Activated T-cell treated with anti-CD3 and anti-CD28 coated beads, Interleukin-2, amount 50 U/mL, for 4 hours (primary cell): ENCODE results near the gene HRH2. TPM values are rescaled to one million over a fixed set of nuclear protein-coding genes. Genes with fewer than 3 reads are reported as not detected.
A peak's percentile ranks its signal among the peaks of the same experiment; 100 is the strongest.
"Not testable (repeated sequence)": the region's sequence is repeated elsewhere in the genome, so short reads cannot be mapped to it uniquely, and the experiment has no call there.

Experiments used
- ATAC-seq, 2 donors: fragments of 200-7000 bp; cut with Tn5 transposase; one replicate each; pipeline ENCODE4 v1.10.0; 2021
- DNase-seq: peaks from one replicate; pipeline ENCODE4 v3.0.0-alpha.2; 2020
- H3K27me3 Mint-ChIP-seq: one replicate; pipeline ENCODE4 v1.8.0; 2021; ENCODE audit warnings: low read depth, mixed read lengths
- H3K36me3 Mint-ChIP-seq: one replicate; pipeline ENCODE4 v1.8.0; 2022; ENCODE audit warnings: mixed read lengths; ENCODE audit not compliant: insufficient read depth
- H3K4me1 Mint-ChIP-seq: one replicate; pipeline ENCODE4 v1.8.0; 2021; ENCODE audit warnings: low read depth, mixed read lengths
- H3K4me3 Mint-ChIP-seq: one replicate; pipeline ENCODE4 v1.8.0; 2021; ENCODE audit warnings: mild to moderate bottlenecking, moderate library complexity, mixed read lengths
- H3K9me3 Mint-ChIP-seq: one replicate; pipeline ENCODE4 v1.8.0; 2021; ENCODE audit warnings: mixed read lengths
- total RNA-seq, 3 donors: library from RNA; stranded (reverse); gene quantifications; one replicate each; pipeline ENCODE4 v1.2.1, GENCODE V29; 2021

Gene HRH2
- total RNA-seq, 3 donors from 2014 or later, result 25.3 to 56.1 (median 31.1) TPM

DNA sequence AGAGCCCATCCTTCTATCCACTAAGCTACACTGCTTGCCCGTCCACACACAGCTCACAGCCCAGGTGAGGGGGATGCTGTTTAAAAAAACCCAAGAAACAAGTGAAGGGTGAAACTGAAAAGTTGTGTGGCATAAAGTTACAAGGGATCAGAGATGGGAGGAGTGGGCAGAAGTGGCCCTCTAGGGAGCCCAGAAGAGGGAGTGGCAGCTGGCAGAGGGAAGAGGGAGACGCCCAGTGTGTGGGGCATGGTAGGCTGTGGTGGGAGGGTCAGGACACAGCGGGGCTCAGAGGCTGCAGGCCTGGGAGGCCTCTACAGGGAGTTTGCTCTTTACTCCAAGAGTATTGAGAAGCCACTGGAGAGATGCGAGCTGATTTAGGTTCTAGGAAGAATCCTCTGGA lies 30.1 kb upstream of the HRH2 start:
- DNase-seq (no peak), ATAC-seq (no peak)
- H3K4me1 Mint-ChIP-seq, result no peaks in the 10 kb centered on the region
- no peaks in the 10 kb centered on the region for H3K27me3 Mint-ChIP-seq
- H3K36me3 Mint-ChIP-seq, result no peaks in the 10 kb centered on the region
- H3K9me3 Mint-ChIP-seq, result peaks cover 16% of the 10 kb centered on the region
- no peak overlapping the region for H3K4me3 Mint-ChIP-seq

DNA sequence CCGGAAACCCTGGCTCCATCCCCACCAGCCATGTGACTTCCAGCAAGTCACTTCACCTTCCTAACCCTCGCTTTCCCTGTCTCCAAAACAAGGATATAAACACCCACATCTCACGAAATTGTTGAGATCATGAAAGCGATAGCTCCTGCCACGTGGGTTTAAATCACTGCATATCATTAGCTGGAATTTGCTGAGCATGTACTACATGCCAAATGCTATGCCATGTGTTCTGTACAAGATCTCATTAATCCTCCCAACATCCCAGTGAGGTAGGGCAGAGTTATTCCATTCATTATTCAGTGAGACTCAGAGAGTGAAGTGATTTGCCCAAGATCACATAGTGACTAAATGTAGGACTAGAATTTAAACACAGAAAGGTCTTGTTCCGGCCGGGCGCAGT lies 29.2 kb upstream of the HRH2 start:
- Mint-ChIP-seq H3K9me3 (peaks cover 16% of the 10 kb centered on the region), H3K36me3 (no peaks in the 10 kb centered on the region), H3K4me1 (no peaks in the 10 kb centered on the region), H3K27me3 (no peaks in the 10 kb centered on the region), H3K4me3 (no peak overlapping the region)
- ATAC-seq (no peak), DNase-seq (no peak)

DNA sequence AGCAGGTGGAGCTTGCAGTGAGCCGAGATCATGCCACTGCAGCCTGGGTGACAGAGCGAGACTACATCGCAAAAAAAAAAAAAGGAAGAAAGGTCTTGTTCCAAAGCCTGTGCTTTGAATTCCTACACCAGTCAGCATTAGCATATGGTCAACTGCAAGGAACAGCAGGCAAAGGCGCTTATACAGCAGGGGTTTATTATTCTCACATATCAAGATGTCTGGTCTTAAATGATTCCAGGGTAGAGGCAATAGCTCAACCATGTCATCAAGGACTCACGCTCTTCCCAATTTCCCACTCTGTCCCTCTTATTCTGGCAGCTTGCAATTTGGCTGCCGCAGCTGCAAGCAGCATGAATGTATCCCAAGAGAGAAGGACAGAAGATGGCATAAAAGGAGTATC lies 28.6 kb upstream of the HRH2 start:
- Mint-ChIP-seq H3K36me3 (no peaks in the 10 kb centered on the region), H3K9me3 (peaks cover 16% of the 10 kb centered on the region), H3K4me3 (no peak overlapping the region), H3K27me3 (no peaks in the 10 kb centered on the region), H3K4me1 (no peaks in the 10 kb centered on the region)
- ATAC-seq, result no peak
- no peak for DNase-seq

DNA sequence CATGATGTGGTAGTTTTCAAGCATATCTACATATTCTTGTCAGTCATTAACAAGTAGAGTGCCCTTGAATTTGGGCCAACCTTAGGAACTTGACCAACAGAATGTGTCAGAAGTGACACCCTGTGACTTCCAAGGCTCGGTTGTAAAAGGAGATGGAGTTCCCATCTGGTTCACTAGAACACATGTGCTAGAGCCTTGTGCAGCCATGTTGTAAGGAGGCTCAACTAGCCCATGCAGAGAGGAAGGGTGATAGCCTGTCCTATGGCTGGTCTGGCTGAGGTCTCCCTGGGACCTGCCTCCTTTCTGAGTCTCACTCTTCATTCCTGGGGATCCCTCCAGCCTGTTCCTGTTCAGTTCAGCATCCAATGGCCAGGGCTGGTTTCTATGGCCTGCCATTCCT lies 28.1 kb upstream of the HRH2 start:
- ATAC-seq (no peak), DNase-seq (no peak)
- no peak overlapping the region for H3K4me3 Mint-ChIP-seq
- H3K27me3 Mint-ChIP-seq, result no peaks in the 10 kb centered on the region
- H3K36me3 Mint-ChIP-seq, result no peaks in the 10 kb centered on the region
- H3K9me3 Mint-ChIP-seq, result peaks cover 16% of the 10 kb centered on the region
- no peaks in the 10 kb centered on the region for H3K4me1 Mint-ChIP-seq

DNA sequence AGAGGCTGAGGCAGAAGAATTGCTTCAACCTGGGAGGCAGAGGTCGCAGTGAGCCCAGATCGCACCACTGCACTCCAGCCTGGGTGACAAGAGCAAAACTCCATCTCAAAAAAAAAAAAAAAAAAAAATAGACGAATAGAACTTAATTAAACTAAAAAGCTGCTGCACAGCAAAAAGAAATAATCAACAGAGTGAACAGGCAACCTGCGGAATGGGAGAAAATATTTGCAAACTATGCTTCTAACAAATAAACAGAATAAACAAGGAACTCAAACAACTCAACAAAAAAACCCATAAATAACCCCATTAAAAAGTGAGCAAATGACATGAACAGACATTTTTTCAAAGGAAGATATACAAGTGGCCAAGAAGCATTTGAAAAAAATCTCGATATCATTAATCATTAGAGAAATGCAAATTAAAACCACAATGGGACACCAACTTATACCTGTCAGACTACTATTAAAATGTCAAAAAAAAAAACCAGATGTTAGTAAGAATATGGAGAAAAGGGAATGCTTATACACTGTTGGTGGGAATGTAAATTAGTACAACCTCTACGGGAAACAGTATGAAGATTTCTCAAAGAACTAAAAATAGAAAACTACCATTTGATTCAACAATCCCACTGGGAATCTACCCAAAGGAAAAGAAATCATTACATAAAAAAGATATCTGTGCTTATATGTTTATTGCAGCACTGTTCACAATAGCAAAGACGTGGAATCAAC lies 21.9 kb upstream of the HRH2 start:
- Mint-ChIP-seq H3K27me3 (no peaks in the 10 kb centered on the region), H3K4me1 (peaks cover 20% of the 10 kb centered on the region), H3K4me3 (no peak overlapping the region), H3K9me3 (peaks cover 3% of the 10 kb centered on the region), H3K36me3 (peaks cover 1% of the 10 kb centered on the region)
- no peak for DNase-seq
- no peak for ATAC-seq

DNA sequence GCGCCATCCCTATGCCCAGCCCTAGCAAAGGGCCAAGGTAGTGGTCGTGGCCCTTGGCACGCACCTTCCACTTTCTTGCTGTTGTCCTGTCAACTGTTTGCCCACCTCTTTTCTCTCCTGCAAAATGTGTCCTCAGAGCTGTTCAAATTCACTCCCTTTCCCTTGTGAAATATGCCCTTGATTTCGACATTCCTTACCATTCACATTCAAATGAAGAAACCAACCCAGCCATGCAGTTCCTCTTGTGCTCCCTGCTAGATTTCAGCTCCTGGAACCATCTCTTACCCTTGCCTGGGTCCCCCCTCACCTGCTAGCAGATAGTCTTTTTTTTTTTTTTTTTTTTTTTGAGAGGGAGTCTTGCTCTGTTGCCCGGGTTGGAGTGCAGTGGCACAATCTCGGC lies 19.6 kb upstream of the HRH2 start:
- Mint-ChIP-seq H3K27me3 (no peaks in the 10 kb centered on the region), H3K4me1 (peaks cover 21% of the 10 kb centered on the region), H3K36me3 (peaks cover 1% of the 10 kb centered on the region), H3K4me3 (no peak overlapping the region), H3K9me3 (peaks cover 3% of the 10 kb centered on the region)
- DNase-seq (no peak), ATAC-seq (no peak)

DNA sequence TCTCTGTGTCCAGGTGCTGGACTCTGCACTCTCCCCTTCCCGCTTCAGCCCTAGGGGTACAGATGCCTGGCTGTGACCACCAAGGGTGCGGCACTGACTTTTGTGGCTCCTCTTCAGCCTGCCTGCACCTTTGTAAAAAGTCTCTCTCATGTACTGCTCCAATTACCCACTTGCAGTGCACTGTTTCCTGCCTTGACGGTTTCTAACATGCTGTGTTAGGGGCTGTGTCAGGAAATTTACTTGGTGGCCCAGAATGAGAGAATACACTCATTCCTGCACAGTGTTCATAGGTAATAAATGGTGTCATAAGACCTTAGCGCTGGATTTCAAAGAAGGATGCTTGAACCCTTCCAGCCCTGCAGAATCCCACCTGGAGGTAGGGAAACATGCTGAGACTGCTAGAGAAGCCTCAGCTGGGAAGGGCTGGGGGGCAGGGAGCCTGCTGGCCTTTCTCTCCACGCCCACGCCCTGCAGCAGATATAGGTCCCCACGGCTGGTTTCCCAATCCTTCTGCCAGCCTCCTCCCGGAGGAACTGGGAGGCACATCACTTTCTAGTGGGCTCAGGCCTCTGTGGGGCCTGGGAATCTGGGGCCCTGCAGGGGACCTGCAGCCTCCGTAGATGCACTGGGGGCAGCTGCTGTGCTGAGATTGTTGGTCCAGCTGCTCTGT lies 17.6 kb upstream of the HRH2 start:
- Mint-ChIP-seq H3K4me1 (peaks cover 21% of the 10 kb centered on the region), H3K36me3 (peaks cover 1% of the 10 kb centered on the region), H3K9me3 (peaks cover 3% of the 10 kb centered on the region), H3K4me3 (no peak overlapping the region), H3K27me3 (no peaks in the 10 kb centered on the region)
- peak; percentile 46 to 58 for ATAC-seq
- DNase-seq, result no peak

DNA sequence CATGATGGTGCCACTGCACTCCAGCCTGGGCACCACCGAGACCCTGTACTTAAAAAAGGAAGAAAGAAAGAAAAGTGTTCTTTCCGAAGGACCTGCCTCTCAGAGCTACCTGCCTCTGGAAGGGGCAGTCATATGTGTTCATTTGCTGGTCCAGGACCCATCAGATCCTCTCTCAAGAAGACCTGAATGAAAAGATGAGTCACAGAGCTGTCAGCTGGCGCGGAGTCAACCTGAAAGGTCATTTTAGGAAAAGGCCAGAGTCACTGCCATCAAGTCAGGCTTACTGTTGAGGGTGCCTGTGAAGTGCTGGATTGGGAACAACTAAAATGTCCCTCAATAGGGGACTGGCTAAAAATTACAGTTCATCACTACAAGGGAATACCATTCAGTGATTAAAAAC lies 14.9 kb upstream of the HRH2 start:
- Mint-ChIP-seq H3K4me3 (no peak overlapping the region), H3K36me3 (peaks cover 1% of the 10 kb centered on the region), H3K27me3 (no peaks in the 10 kb centered on the region), H3K4me1 (peaks cover 23% of the 10 kb centered on the region), H3K9me3 (no peaks in the 10 kb centered on the region)
- DNase-seq (no peak), ATAC-seq (no peak)

DNA sequence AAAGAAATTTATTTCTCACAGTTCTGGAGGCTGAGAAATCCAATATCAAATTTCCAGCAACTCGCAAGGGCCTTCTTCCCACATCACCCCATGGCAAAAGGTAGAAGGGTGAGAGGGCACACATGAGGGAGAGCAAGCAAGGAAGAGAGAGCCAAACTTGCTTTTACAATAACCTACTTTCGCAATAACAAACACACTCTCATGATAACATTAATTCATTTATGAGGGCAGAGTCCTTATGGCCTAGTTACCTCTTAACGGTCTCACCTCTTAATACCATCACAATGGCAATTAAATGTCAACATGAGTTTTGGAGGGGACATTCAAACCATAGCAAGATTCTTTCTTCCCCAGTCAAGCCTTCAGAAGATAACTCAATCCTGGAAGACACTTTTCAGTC lies 11.6 kb upstream of the HRH2 start:
- H3K4me3 Mint-ChIP-seq, result no peak overlapping the region
- peaks cover 21% of the 10 kb centered on the region for H3K9me3 Mint-ChIP-seq
- ATAC-seq (no peak), DNase-seq (no peak)
- peaks cover 11% of the 10 kb centered on the region for H3K36me3 Mint-ChIP-seq
- H3K27me3 Mint-ChIP-seq, result no peaks in the 10 kb centered on the region
- H3K4me1 Mint-ChIP-seq, result peaks cover 21% of the 10 kb centered on the region

DNA sequence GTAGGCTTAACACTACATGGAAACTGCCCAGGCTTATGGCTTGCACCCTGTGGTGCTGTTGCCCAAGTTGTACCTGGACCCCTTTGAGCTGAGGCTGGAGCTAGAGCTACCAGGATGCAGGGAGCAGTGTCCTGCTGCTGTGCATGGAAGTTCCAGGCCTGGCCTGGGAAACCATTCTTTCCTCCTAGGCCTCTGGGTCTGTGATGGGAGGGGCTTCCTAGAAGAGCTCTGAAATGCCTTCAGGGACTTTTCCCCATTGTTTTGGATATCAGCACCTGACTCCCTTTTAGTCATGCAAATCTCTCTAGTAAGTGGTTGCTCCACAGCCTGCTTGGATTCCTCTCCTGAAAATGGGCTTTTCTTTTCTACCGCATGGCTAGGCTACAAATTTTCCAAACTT lies 7.9 kb upstream of the HRH2 start:
- H3K9me3 Mint-ChIP-seq, result peaks cover 22% of the 10 kb centered on the region
- peaks cover 58% of the 10 kb centered on the region for H3K4me1 Mint-ChIP-seq
- H3K27me3 Mint-ChIP-seq, result no peaks in the 10 kb centered on the region
- ATAC-seq (no peak), DNase-seq (no peak)
- peaks cover 11% of the 10 kb centered on the region for H3K36me3 Mint-ChIP-seq
- no peak overlapping the region for H3K4me3 Mint-ChIP-seq

DNA sequence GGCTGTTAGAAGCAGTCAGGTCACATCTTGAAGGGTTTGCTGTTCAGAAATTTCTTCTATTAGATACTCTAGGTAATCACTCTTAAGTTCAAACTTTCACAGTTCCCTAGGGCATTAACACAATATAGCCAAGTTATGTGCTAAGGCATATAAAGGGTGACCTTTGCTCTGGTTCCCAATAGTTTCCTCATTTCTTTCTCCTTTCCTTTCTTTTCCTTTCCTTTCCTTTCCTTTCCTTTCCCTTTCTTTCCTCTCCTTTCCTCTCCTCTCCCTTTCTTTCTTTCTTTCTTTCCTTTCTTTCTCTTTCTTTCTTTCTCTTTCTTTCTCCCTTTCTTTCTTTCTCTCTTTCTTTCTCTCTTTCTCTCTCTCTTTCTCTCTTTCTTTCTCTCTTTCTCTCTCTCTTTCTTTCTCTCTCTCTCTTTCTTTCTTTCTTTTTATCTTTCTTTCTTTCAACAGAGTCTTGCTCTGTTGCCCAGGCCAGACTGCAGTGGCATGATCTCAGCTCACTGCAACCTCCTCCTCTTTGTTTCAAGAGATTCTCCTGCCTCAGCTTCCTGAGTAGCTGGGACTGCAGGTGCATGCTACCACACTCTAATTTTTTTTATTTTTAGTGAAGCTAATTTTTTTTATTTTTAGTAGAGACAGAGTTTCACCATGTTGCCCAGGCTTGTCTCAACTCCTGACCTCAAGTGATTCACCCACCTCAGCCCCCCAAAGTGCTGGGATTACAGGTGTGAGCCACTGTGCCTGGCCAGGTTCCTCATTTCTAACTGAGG lies 7.3 kb upstream of the HRH2 start:
- Mint-ChIP-seq H3K4me1 (peaks cover 64% of the 10 kb centered on the region), H3K36me3 (peaks cover 11% of the 10 kb centered on the region), H3K9me3 (peaks cover 22% of the 10 kb centered on the region)
- not testable (repeated sequence) for ATAC-seq, H3K4me3 Mint-ChIP-seq, H3K27me3 Mint-ChIP-seq, DNase-seq

DNA sequence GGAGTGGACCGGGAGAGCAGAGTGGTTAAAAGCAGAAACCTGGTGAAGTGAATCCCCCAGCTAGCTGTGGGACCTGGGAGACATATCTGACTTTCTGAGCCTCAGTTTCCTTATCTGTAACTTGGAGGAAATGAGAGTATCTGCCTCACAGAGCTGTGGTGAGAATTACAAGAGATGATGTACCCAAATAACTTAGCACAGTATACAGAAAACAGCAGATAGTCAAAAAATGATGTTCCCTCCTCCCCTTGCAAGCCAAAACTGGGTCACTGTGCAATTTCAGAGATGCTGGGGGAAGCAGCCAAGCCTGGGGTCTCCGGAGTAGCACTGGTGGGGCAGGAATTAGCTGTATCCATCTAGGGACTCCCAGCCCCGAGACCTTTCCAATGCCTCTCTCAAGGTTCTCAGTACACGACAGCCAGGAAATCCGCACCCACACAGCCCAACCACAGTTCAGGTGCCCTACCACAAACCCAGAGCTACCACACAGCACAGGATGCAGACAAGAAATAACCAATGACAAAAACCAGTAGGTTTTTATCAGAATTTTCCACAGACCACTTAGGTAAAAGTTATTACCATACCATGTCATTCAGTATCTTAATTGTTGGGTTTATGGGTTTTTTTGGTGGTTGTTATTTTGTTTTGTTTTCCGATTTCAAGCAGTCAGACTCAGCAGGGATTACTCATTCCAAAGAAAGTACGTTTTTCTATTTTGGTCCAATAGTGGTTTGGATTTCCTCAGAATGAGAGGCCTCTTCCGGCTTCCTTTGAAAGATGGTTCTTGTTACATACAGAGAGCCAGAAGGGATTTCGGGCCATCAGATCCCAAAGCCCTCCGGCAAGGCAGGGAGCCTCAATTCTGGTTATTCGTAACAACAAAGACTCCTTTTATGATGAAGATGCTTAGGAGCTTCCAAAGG lies 4.9 kb upstream of the HRH2 start:
- H3K36me3 Mint-ChIP-seq, result peaks cover 11% of the 10 kb centered on the region
- ATAC-seq (peak; percentile 82 to 83), DNase-seq (peak; percentile 66)
- H3K27me3 Mint-ChIP-seq, result peaks cover 2% of the 10 kb centered on the region
- peaks cover 79% of the 10 kb centered on the region for H3K4me1 Mint-ChIP-seq
- peaks cover 22% of the 10 kb centered on the region for H3K9me3 Mint-ChIP-seq
- peak overlapping the region; percentile 61 for H3K4me3 Mint-ChIP-seq

DNA sequence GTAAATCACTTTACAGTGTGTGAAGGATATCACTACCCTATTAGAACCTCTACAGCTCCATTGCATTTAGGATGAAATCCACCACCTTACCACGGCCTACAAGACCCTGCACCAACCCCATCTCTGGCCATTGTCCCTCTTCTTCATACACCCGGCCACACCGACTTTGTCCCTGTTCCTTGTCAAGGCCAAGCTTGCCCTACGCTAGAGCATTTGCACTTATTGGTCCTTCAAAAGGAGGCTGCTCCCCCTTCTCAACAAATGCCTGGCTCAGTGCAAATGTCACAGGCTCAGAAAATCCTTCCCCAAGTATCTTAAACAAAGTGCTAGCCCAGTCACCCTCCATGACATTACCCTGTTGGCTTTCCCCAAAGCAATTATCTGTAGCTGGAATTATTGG lies 4.1 kb upstream of the HRH2 start:
- ATAC-seq, result no peak
- H3K9me3 Mint-ChIP-seq, result peaks cover 19% of the 10 kb centered on the region
- no peak for DNase-seq
- H3K4me1 Mint-ChIP-seq, result peaks cover 81% of the 10 kb centered on the region
- peaks cover 9% of the 10 kb centered on the region for H3K36me3 Mint-ChIP-seq
- H3K4me3 Mint-ChIP-seq, result peak overlapping the region; percentile 61
- H3K27me3 Mint-ChIP-seq, result peaks cover 4% of the 10 kb centered on the region

DNA sequence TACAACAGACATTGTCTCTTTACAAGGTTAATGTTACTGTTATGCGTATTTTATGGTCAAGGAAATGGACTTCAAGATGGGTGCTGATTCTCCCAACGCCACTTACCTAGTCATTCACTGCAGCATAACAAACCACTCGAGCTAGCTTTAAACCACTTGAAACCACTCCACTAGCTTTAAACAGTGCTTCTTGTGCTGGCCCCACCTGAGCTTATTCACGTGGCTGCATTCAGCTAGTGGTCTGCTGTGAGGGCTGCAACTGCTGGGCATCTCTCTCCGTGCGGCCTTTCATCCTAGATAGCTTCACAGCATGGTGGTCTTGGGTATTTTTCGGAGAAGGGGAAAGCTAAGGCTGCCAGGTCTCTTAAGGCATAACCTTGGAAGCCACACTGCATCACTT lies 3.5 kb upstream of the HRH2 start:
- H3K27me3 Mint-ChIP-seq, result peaks cover 4% of the 10 kb centered on the region
- DNase-seq (no peak), ATAC-seq (no peak)
- H3K36me3 Mint-ChIP-seq, result peaks cover 5% of the 10 kb centered on the region
- peak overlapping the region; percentile 61 for H3K4me3 Mint-ChIP-seq
- peaks cover 13% of the 10 kb centered on the region for H3K9me3 Mint-ChIP-seq
- peaks cover 82% of the 10 kb centered on the region for H3K4me1 Mint-ChIP-seq
